K562 (cell line): ENCODE results near the gene CD70. TPM values are rescaled to one million over a fixed set of nuclear protein-coding genes. Genes with fewer than 3 reads are reported as not detected.

Source experiments
- ATAC-seq: fragments of 200-7000 bp; cut with Tn5 transposase; 3 replicates; pipeline ENCODE4 v1.9.1; 2020; ENCODE audit warnings: moderate library complexity
- BruUV-seq: library from RNA; stranded (reverse); fragments of 400-500 nt; replicated peaks from 2 replicates; lab custom pipeline; 2021; lab: Mats Ljungman, UMichigan
- CTCF ChIA-PET: fragments of 300-600 bp; formaldehyde crosslinking; extraction: SDS; loops from one replicate; lab custom pipeline; 2021; ENCODE audit warnings: low intra/inter-chr PET ratio; lab: Yijun Ruan, JAX
- POLR2A ChIA-PET: fragments of 300-600, 350-650 bp; sonication (Branson Sonifier 250); formaldehyde crosslinking; extraction: SDS; loops from one replicate; lab custom pipeline; 2021; ENCODE audit warnings: antibody characterized with exemption, inconsistent platforms; lab: Yijun Ruan, JAX
- DNase-seq, 4 experiments: peaks; one replicate each; pipeline versions ENCODE4 v3.0.0 to v3.0.0-alpha.2; 2011 to 2018; ENCODE audit warnings: low spot score in 3 of 4, mixed read lengths in 3 of 4; ENCODE audit errors: extremely low read depth in 1 of 4
- FAIRE-seq: peaks from 2 replicates; lab custom pipeline; 2011; peaks lifted over from hg19 to GRCh38; lab: Jason Lieb, UNC
- H2AFZ ChIP-seq: 2 replicates; pipeline ENCODE4 v1.6.0; 2011; ENCODE audit warnings: low read depth, low read length, control low read depth, inconsistent platforms
- H3K27ac ChIP-seq: fragments of 200-600 bp; 3 replicates; pipeline ENCODE4 v1.8.0; 2011; ENCODE audit warnings: low read depth, mild to moderate bottlenecking, control low read depth, inconsistent platforms, low read length, moderate library complexity, mixed read lengths; ENCODE audit errors: extremely low read depth
- H3K27me3 ChIP-seq, 2 experiments: fragments of 300-600 bp in 1 of 2; 2 replicates in 1 of 2; 3 replicates in 1 of 2; pipeline versions ENCODE4 v1.6.0 to v1.8.0; 2011; ENCODE audit warnings: inconsistent platforms in 2 of 2, low read length in 2 of 2, mild to moderate bottlenecking in 1 of 2, mixed read lengths in 1 of 2, moderate library complexity in 1 of 2; ENCODE audit not compliant: control insufficient read depth in 2 of 2, insufficient read depth in 2 of 2
- H3K36me3 ChIP-seq: fragments of 300-600 bp; 3 replicates; pipeline ENCODE4 v1.8.0; 2011; ENCODE audit warnings: mild to moderate bottlenecking, low read length, inconsistent platforms; ENCODE audit not compliant: control insufficient read depth, insufficient read depth
- H3K4me1 ChIP-seq, 2 experiments: fragments of 200-600 bp in 1 of 2; replicated peaks in 1 of 2; 2 replicates in 1 of 2; 3 replicates in 1 of 2; pipeline versions ENCODE4 v1.5.1 to v1.8.0; 2011; ENCODE audit warnings: inconsistent platforms in 2 of 2, low read length in 2 of 2, mild to moderate bottlenecking in 1 of 2, mixed read lengths in 1 of 2, moderate library complexity in 1 of 2; ENCODE audit not compliant: control insufficient read depth in 2 of 2, insufficient read depth in 2 of 2
- H3K4me2 ChIP-seq: 2 replicates; pipeline ENCODE4 v1.6.1; 2011; ENCODE audit warnings: low read length, control low read depth, inconsistent platforms, mixed read lengths; ENCODE audit not compliant: insufficient read depth
- H3K4me3 ChIP-seq: fragments of 200-600 bp; sonication (generic), shearing (Covaris generic); 2 replicates; pipeline ENCODE4 v1.5.1; 2016; ENCODE audit warnings: control low read depth, inconsistent platforms
- H3K79me2 ChIP-seq: fragments of 200-600 bp; 3 replicates; pipeline ENCODE4 v1.8.0; 2011; ENCODE audit warnings: low read length, inconsistent platforms; ENCODE audit not compliant: control insufficient read depth, insufficient read depth
- H3K9ac ChIP-seq, 2 experiments: 2 replicates each; pipeline versions ENCODE4 v1.6.0 to v1.6.1; 2011; ENCODE audit warnings: low read depth in 2 of 2, low read length in 2 of 2, control low read depth in 1 of 2, inconsistent platforms in 1 of 2, mild to moderate bottlenecking in 1 of 2, mixed read lengths in 1 of 2; ENCODE audit not compliant: insufficient read depth in 1 of 2
- H3K9me1 ChIP-seq: one replicate; pipeline ENCODE4 v1.6.0; 2011; ENCODE audit warnings: inconsistent platforms, mild to moderate bottlenecking, low read length, moderate library complexity; ENCODE audit not compliant: control insufficient read depth, insufficient read depth
- H3K9me3 ChIP-seq: replicated peaks from 2 replicates; pipeline ENCODE4 v1.5.1; 2011; ENCODE audit warnings: low read depth, low read length, inconsistent platforms; ENCODE audit not compliant: control insufficient read depth, insufficient read depth
- H4K20me1 ChIP-seq: replicated peaks from 2 replicates; pipeline ENCODE4 v1.6.1; 2011; ENCODE audit warnings: low read length, inconsistent platforms, mixed read lengths; ENCODE audit not compliant: control insufficient read depth, insufficient read depth
- CEBPZ ChIP-seq: fragments of 150-350 bp; IDR thresholded peaks from 2 replicates; pipeline ENCODE4 v1.6.1; 2014; ENCODE audit warnings: low read depth, mild to moderate bottlenecking, low read length, borderline replicate concordance
- HNRNPUL1 ChIP-seq: fragments of 200-400 bp; formaldehyde crosslinking; IDR thresholded peaks from 2 replicates; pipeline ENCODE4 v1.6.1; 2017; ENCODE audit warnings: low read length
- NELFE ChIP-seq: IDR thresholded peaks from 2 replicates; pipeline ENCODE4 v1.6.1; 2011; ENCODE audit warnings: mild to moderate bottlenecking; ENCODE audit not compliant: insufficient read depth, insufficient read length
- RBM34 ChIP-seq: fragments of 200-400 bp; formaldehyde crosslinking; IDR thresholded peaks from 2 replicates; pipeline ENCODE4 v1.6.1; 2018; ENCODE audit warnings: low read length, borderline replicate concordance; ENCODE audit not compliant: insufficient read depth
- TSHZ1 ChIP-seq: fragments of 250-450 bp; sonication (Bioruptor Pico); IDR thresholded peaks from 2 replicates; pipeline ENCODE4 v1.4.0; 2020; ENCODE audit warnings: mild to moderate bottlenecking, moderate library complexity
- U2AF2 ChIP-seq: fragments of 200-400 bp; formaldehyde crosslinking; optimal IDR thresholded peaks from 2 replicates; pipeline ENCODE3; 2017; ENCODE audit warnings: low read depth, mild to moderate bottlenecking, low read length
- WGBS: fragments of 100-300 bp; shearing (Covaris generic); methylation state at CpG from one replicate; pipeline ENCODE4 v1.1.6; 2016; ENCODE audit warnings: low coverage, mixed read lengths; ENCODE audit not compliant: insufficient coverage; ENCODE audit errors: missing lambda C conversion rate; 5-methylcytosine and 5-hydroxymethylcytosine counted together
- in situ Hi-C: fragments of 300-500 bp; cut with MboI; formaldehyde crosslinking; loops from 4 replicates; pipeline ENCODE4 v1.15.0; 2018; ENCODE audit warnings: inconsistent platforms, mixed read lengths
- intact Hi-C: fragments of 100-400 bp; cut with micrococcal nuclease; formaldehyde crosslinking; loops from 2 replicates; pipeline ENCODE4 v1.14.2; 2022
- polyA plus RNA-seq, 8 experiments: library from polyadenylated mRNA; depleted of rRNA in 4 of 8; stranded (reverse) in 5 of 8; unstranded in 3 of 8; fragments of >200 nt; fragmentation: Nextera tagmentation in 2 of 8; fragmentation: Illumina TruSeq in 1 of 8; extraction: Ambion mirVana in 2 of 8; extraction: Trizol in 1 of 8; gene quantifications; 2 replicates each; pipeline versions ENCODE4 v1.2.1 to v1.2.3, GENCODE V29; 2011 to 2014; ENCODE audit warnings: inconsistent platforms in 1 of 8, missing spikeins in 1 of 8
- total RNA-seq, 7 experiments: library from RNA; depleted of rRNA in 6 of 7; stranded (reverse); fragments of >200 nt in 6 of 7; fragmentation: Illumina TruSeq in 2 of 7; extraction: Trizol in 2 of 7; gene quantifications; 2 replicates each; pipeline versions ENCODE4 v1.2.1 to v1.2.3, GENCODE V29; 2011 to 2021; ENCODE audit warnings: low replicate concordance in 1 of 7

The CD70 gene
- total and polyA plus RNA-seq, 9 of the 15 experiments (the other 6 are each of a cell fraction or from before 2014, with no cell fraction given): 0.06 to 0.58 (median 0.33) TPM; not detected in 4

GRCh38 chr19:6586726-6587092 is 4.2 kb downstream of the CD70 start:
- no peaks in the 10 kb centered on the region for H3K79me2 ChIP-seq
- intact Hi-C loops: no loop called here
- peak overlapping the region; percentile 80 for H3K4me2 ChIP-seq
- peaks cover 0 to 11% of the 10 kb centered on the region in 2 experiments; a peak in 2 of 5 replicates for H3K27me3 ChIP-seq
- H3K9me3 ChIP-seq: no peaks in the 10 kb centered on the region
- ChIA-PET CTCF (no interaction called here), POLR2A (interaction anchor here (0.6 to 1.3 kb wide), 8 partner anchors 8 to 593 kb away, joined by 3 to 9 read pairs (median 4); partner anchors contain the start of gene TNFSF9)
- peak overlapping the region; percentile 9; the same call in 1 of the 2 replicates for H3K4me3 ChIP-seq
- no peaks in the 10 kb centered on the region for H4K20me1 ChIP-seq
- no peaks in the 10 kb centered on the region for H3K36me3 ChIP-seq
- no peaks in the 10 kb centered on the region for H3K9me1 ChIP-seq
- ATAC-seq (no peak; the same call in 2 of the 3 replicates), DNase-seq (no peak), FAIRE-seq (no peak)
- in situ Hi-C loops: no loop called here
- peak overlapping the region; percentile 85 for H2AFZ ChIP-seq
- peaks cover 22 to 37% of the 10 kb centered on the region in 2 experiments; a peak in 4 of 5 replicates for H3K4me1 ChIP-seq
- BruUV-seq: no TSS peak
- no peak overlapping the region; the same call in 2 of the 3 replicates for H3K27ac ChIP-seq
- WGBS: 6% methylated on average over 4 of the region's 4 CpGs
- peak overlapping the region; percentile 25 to 87; a peak in 1 of 4 replicates for H3K9ac ChIP-seq
- no peak for TF ChIP-seq NELFE
- no peak for TF ChIP-seq TSHZ1
- no peak for TF ChIP-seq RBM34
- TF ChIP-seq HNRNPUL1: no peak
- no peak for TF ChIP-seq CEBPZ
- no peak for TF ChIP-seq U2AF2
